Smooth muscle cell (in vitro differentiated cells): ENCODE results near the gene ZNF736. TPM values are rescaled to one million over a fixed set of nuclear protein-coding genes. Genes with fewer than 3 reads are reported as not detected.

Experiments
- DNase-seq: peaks from one replicate; lab custom pipeline; 2025; ENCODE audit not compliant: unreplicated experiment; lab: John Stamatoyannopoulos, UW
- H2AFZ ChIP-seq: fragments of 200-600 bp; sonication (generic); 2 replicates; pipeline ENCODE4 v1.6.0; 2016; ENCODE audit warnings: antibody characterized with exemption, low read depth, mild to moderate bottlenecking
- H3F3A ChIP-seq: fragments of 200-600 bp; sonication (generic); 2 replicates; pipeline ENCODE4 v1.6.0; 2017; ENCODE audit warnings: antibody characterized with exemption, low read depth
- H3K27ac ChIP-seq: fragments of 200-600 bp; sonication (generic); 2 replicates; pipeline ENCODE4 v1.5.1; 2016; ENCODE audit warnings: low read depth, mild to moderate bottlenecking
- H3K27me3 ChIP-seq: fragments of 200-600 bp; sonication (generic); 2 replicates; pipeline ENCODE4 v1.6.1; 2016; ENCODE audit warnings: low read depth, mild to moderate bottlenecking
- H3K36me3 ChIP-seq: fragments of 200-600 bp; sonication (generic); 2 replicates; pipeline ENCODE4 v1.5.1; 2016; ENCODE audit warnings: low read depth
- H3K4me1 ChIP-seq: fragments of 200-600 bp; sonication (generic); 2 replicates; pipeline ENCODE4 v1.5.1; 2016; ENCODE audit warnings: low read depth
- H3K4me2 ChIP-seq: fragments of 200-600 bp; sonication (generic); 2 replicates; pipeline ENCODE4 v1.6.0; 2016; ENCODE audit warnings: mild to moderate bottlenecking
- H3K4me3 ChIP-seq: fragments of 200-600 bp; sonication (generic); 2 replicates; pipeline ENCODE4 v1.5.1; 2016; ENCODE audit warnings: mild to moderate bottlenecking
- H3K79me2 ChIP-seq: fragments of 200-600 bp; sonication (generic); 2 replicates; pipeline ENCODE4 v1.6.0; 2016; ENCODE audit warnings: low read depth, mild to moderate bottlenecking
- H3K9ac ChIP-seq: fragments of 200-600 bp; sonication (generic); 2 replicates; pipeline ENCODE4 v1.6.0; 2016; ENCODE audit warnings: low read depth
- H3K9me3 ChIP-seq: fragments of 200-600 bp; sonication (generic); replicated peaks from 2 replicates; pipeline ENCODE4 v1.5.1; 2016; ENCODE audit warnings: low read depth
- H4K20me1 ChIP-seq: fragments of 200-600 bp; sonication (generic); 2 replicates; pipeline ENCODE4 v1.6.0; 2016; ENCODE audit warnings: low read depth
- WGBS: methylation state at CpG from one replicate; pipeline ENCODE4 v1.1.7; 2016; ENCODE audit warnings: low lambda C conversion rate; 5-methylcytosine and 5-hydroxymethylcytosine counted together
- polyA plus RNA-seq: library from polyadenylated mRNA; unstranded; fragments of >200 nt; fragmentation: Nextera tagmentation; extraction: Ambion mirVana; gene quantifications from 2 replicates; pipeline ENCODE4 v1.2.1, GENCODE V29; 2016
- total RNA-seq: library from RNA; depleted of rRNA; stranded (reverse); fragments of >200 nt; gene quantifications from 2 replicates; pipeline ENCODE4 v1.2.3, GENCODE V29; 2014
- TF ChIP-seq, protein P1 (sequence below): fragments of 200-600 bp; sonication (generic); IDR thresholded peaks from 2 replicates; pipeline ENCODE4 v1.5.1; 2017; ENCODE audit warnings: borderline replicate concordance, mild to moderate bottlenecking, antibody characterized with exemption; ENCODE audit not compliant: insufficient read depth, poor library complexity, severe bottlenecking

The ZNF736 gene
- total and polyA plus RNA-seq, 2 experiments from 2014 or later, result not detected

DNA sequence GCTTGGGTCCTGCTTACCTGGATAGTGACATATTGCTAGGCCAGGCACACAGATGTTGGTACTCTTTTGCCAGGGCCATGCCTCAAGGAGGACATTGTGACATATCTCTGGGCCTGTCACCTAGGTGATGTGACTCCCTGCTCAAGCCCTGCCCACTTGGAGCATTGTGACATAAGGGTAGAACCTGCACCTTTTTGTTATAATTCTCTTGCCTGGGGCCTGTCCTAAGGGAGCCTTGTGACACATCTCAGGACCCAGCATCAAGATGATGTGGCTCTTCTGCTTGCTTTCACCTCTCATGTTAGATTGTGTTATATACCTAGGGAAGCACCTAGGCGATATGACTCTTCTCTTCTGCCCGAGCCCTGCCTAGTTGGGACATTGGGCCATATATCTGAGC, 57.4 kb downstream of the ZNF736 start:
- H2AFZ ChIP-seq, result no peak overlapping the region
- no peak overlapping the region for H3K9ac ChIP-seq
- no peaks in the 10 kb centered on the region for H3K27me3 ChIP-seq
- DNase-seq, result no peak
- H3K4me1 ChIP-seq, result no peaks in the 10 kb centered on the region
- peaks cover 5% of the 10 kb centered on the region for H3K9me3 ChIP-seq
- H4K20me1 ChIP-seq, result no peaks in the 10 kb centered on the region
- H3K36me3 ChIP-seq, result no peaks in the 10 kb centered on the region
- H3K27ac ChIP-seq, result no peak overlapping the region
- 74% methylated on average over 2 of the region's 2 CpGs for WGBS
- no peaks in the 10 kb centered on the region for H3K79me2 ChIP-seq
- no peak overlapping the region for H3K4me3 ChIP-seq
- H3K4me2 ChIP-seq, result no peak overlapping the region
- TF ChIP-seq, protein P1, sequence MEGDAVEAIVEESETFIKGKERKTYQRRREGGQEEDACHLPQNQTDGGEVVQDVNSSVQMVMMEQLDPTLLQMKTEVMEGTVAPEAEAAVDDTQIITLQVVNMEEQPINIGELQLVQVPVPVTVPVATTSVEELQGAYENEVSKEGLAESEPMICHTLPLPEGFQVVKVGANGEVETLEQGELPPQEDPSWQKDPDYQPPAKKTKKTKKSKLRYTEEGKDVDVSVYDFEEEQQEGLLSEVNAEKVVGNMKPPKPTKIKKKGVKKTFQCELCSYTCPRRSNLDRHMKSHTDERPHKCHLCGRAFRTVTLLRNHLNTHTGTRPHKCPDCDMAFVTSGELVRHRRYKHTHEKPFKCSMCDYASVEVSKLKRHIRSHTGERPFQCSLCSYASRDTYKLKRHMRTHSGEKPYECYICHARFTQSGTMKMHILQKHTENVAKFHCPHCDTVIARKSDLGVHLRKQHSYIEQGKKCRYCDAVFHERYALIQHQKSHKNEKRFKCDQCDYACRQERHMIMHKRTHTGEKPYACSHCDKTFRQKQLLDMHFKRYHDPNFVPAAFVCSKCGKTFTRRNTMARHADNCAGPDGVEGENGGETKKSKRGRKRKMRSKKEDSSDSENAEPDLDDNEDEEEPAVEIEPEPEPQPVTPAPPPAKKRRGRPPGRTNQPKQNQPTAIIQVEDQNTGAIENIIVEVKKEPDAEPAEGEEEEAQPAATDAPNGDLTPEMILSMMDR, result no peak
- H3F3A ChIP-seq, result no peaks in the 10 kb centered on the region

DNA sequence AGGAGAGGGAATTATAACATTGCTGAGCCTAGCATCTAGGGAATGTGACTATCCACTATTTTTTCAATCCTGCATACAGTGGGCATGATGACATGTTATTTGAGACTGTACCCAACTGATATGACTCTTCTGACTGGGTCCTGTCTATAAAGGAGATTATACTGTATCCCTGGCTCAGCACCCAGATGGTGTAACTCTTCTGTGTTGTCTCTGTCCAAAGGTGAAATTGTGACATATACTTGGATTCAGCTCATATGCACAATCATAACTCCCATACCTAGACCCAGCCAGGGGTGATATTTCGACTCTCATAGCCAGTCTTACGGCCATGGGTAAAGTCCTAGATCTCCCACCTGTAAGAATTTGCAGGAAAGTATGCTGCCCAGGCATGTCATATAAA, 59.3 kb downstream of the ZNF736 start:
- H3F3A ChIP-seq, result no peaks in the 10 kb centered on the region
- TF ChIP-seq, protein P1, result no peak
- no peaks in the 10 kb centered on the region for H3K4me1 ChIP-seq
- WGBS, result 58% methylated on average over 2 of the region's 2 CpGs
- H3K27ac ChIP-seq, result no peak overlapping the region
- no peaks in the 10 kb centered on the region for H4K20me1 ChIP-seq
- H2AFZ ChIP-seq, result no peak overlapping the region
- H3K4me3 ChIP-seq, result no peak overlapping the region
- no peak overlapping the region for H3K9ac ChIP-seq
- no peak for DNase-seq
- H3K79me2 ChIP-seq, result no peaks in the 10 kb centered on the region
- peaks cover 5% of the 10 kb centered on the region for H3K9me3 ChIP-seq
- no peaks in the 10 kb centered on the region for H3K36me3 ChIP-seq
- no peak overlapping the region for H3K4me2 ChIP-seq
- no peaks in the 10 kb centered on the region for H3K27me3 ChIP-seq

DNA sequence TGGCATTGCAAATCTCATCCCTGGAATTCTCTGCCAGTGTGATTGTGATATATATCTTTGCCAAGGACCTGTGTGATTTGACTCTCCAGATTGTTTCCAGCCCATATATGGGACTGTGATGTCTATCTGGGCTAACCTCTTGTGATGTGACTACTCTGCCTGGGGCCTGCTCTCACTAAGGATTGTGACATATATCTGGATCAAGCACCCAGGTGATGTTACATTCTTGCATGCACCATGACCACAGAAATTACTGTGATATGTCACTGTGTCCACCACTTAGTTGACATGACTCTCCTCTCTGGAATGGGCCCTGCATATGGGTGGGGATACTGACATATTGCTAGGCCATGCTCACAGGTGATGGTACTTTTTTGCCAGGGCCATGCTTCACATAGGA, 86.6 kb downstream of the ZNF736 start:
- Histone ChIP-seq H4K20me1 (no peaks in the 10 kb centered on the region), H2AFZ (no peak overlapping the region), H3K4me1 (no peaks in the 10 kb centered on the region), H3K9ac (no peak overlapping the region), H3K9me3 (peaks cover 21% of the 10 kb centered on the region), H3K36me3 (no peaks in the 10 kb centered on the region), H3K27me3 (no peaks in the 10 kb centered on the region), H3F3A (no peaks in the 10 kb centered on the region), H3K27ac (no peak overlapping the region), H3K4me3 (no peak overlapping the region), H3K79me2 (no peaks in the 10 kb centered on the region), H3K4me2 (no peak overlapping the region)
- DNase-seq, result no peak
- TF ChIP-seq, protein P1, result no peak

Other genes with a start within 250 kb of the ZNF736 start
- not detected in 2 replicates for gene ZNF735, start 106.8 kb upstream of the ZNF736 start, total RNA-seq
- gene ZNF735, start 106.8 kb upstream of the ZNF736 start, polyA plus RNA-seq, result not detected in 2 replicates
- not detected in 2 replicates for gene ZNF679, start 85.5 kb upstream of the ZNF736 start, total RNA-seq
- gene ZNF679, start 85.5 kb upstream of the ZNF736 start, polyA plus RNA-seq, result not detected in 2 replicates
- not detected in 2 replicates for gene ZNF680, start 249.1 kb downstream of the ZNF736 start, total RNA-seq
- gene ZNF680, start 249.1 kb downstream of the ZNF736 start, polyA plus RNA-seq, result not detected in 2 replicates